Erythroblast (primary cell): Measurements from ENCODE around the gene MARCHF6.

Source experiments
- GATA1 ChIP-seq: IDR thresholded peaks from 2 replicates; pipeline ENCODE4 v1.6.1; 2011; ENCODE audit warnings: low read depth, mild to moderate bottlenecking, control low read depth, low read length, moderate library complexity
- POLR2A ChIP-seq: IDR thresholded peaks from 2 replicates; pipeline ENCODE4 v1.6.1; 2011; ENCODE audit warnings: mild to moderate bottlenecking, low read length

- TF ChIP-seq POLR2A (no peak), GATA1 (no peak)
Measured at GRCh38 chr5:10351199-10351905, 2.1 kb upstream of the MARCHF6 start.
